K562 (cell line): Measurements from ENCODE around the gene IP6K2. TPM values are rescaled to one million over a fixed set of nuclear protein-coding genes. Genes with fewer than 3 reads are reported as not detected.

ENCODE experiments used
- CLOCK ChIP-seq: fragments of 250-450 bp; sonication (Bioruptor Pico); IDR thresholded peaks from 2 replicates; pipeline ENCODE4 v1.4.0; 2020; ENCODE audit warnings: mild to moderate bottlenecking, moderate library complexity, borderline replicate concordance
- DACH1 ChIP-seq: fragments of 450-650 bp; IDR thresholded peaks from 2 replicates; pipeline ENCODE4 v1.6.1; 2018; ENCODE audit not compliant: partially characterized antibody
- DEAF1 ChIP-seq: fragments of 450-650 bp; formaldehyde crosslinking; IDR thresholded peaks from 2 replicates; pipeline ENCODE4 v1.4.0; 2020; ENCODE audit warnings: mild to moderate bottlenecking, moderate library complexity
- DNMT1 ChIP-seq: fragments of 450-650 bp; IDR thresholded peaks from 2 replicates; pipeline ENCODE4 v1.6.1; 2016; ENCODE audit warnings: antibody characterized with exemption, mild to moderate bottlenecking
- ESRRB ChIP-seq: fragments of 250-450 bp; sonication (Bioruptor Pico); IDR thresholded peaks from 2 replicates; pipeline ENCODE4 v1.5.0; 2020; ENCODE audit warnings: mild to moderate bottlenecking, moderate library complexity, borderline replicate concordance
- HDAC3 ChIP-seq: fragments of 450-650 bp; IDR thresholded peaks from 2 replicates; pipeline ENCODE4 v1.6.1; 2018; ENCODE audit warnings: borderline replicate concordance, mild to moderate bottlenecking, moderate library complexity; ENCODE audit not compliant: partially characterized antibody
- HMGN3 ChIP-seq: IDR thresholded peaks from 2 replicates; pipeline ENCODE4 v1.6.1; 2011; ENCODE audit warnings: borderline replicate concordance, low read depth, mild to moderate bottlenecking, mixed read lengths, low read length; ENCODE audit not compliant: insufficient read length; ENCODE audit errors: extremely low read depth
- HNRNPL ChIP-seq: fragments of 200-400 bp; formaldehyde crosslinking; IDR thresholded peaks from 2 replicates; pipeline ENCODE4 v1.6.1; 2017; ENCODE audit warnings: low read depth, mild to moderate bottlenecking, low read length
- KAT8 ChIP-seq: fragments of 450-650 bp; IDR thresholded peaks from 2 replicates; pipeline ENCODE4 v1.6.1; 2016; ENCODE audit warnings: low read depth, mild to moderate bottlenecking
- KHSRP ChIP-seq: fragments of 450-650 bp; IDR thresholded peaks from 2 replicates; pipeline ENCODE4 v1.6.1; 2017
- KLF10 ChIP-seq: fragments of 250-450 bp; sonication (Bioruptor Pico); IDR thresholded peaks from 2 replicates; pipeline ENCODE4 v1.6.1; 2021; ENCODE audit warnings: matching md5 sums
- MAZ ChIP-seq, 2 experiments: fragments of 450-650 bp in 1 of 2; sonication (generic) in 1 of 2; formaldehyde crosslinking; IDR thresholded peaks in 1 of 2; conservative IDR thresholded peaks in 1 of 2; 2 replicates each; pipeline versions ENCODE4 v1.4.0 to v1.5.0; 2020; ENCODE audit warnings: mild to moderate bottlenecking in 1 of 2, missing genetic modification reagents in 1 of 2
- MYC ChIP-seq, 2 experiments: fragments of 250-450 bp in 1 of 2; sonication (Bioruptor Pico) in 1 of 2; IDR thresholded peaks; 2 replicates each; pipeline versions ENCODE4 v1.5.1 to v1.6.1; 2012 to 2021; ENCODE audit warnings: low read depth in 2 of 2, borderline replicate concordance in 1 of 2, improper control_type of control experiment in 1 of 2, low read length in 1 of 2, mild to moderate bottlenecking in 1 of 2, moderate library complexity in 1 of 2
- NR3C1 ChIP-seq: sonication (generic); formaldehyde crosslinking; IDR thresholded peaks from 2 replicates; pipeline ENCODE4 v1.8.1; 2022; ENCODE audit warnings: missing genetic modification reagents
- NRF1 ChIP-seq, 2 experiments: fragments of 450-650 bp; IDR thresholded peaks in 1 of 2; conservative IDR thresholded peaks in 1 of 2; 2 replicates each; pipeline ENCODE4 v1.6.1; 2014; ENCODE audit warnings: mild to moderate bottlenecking in 2 of 2
- SAFB2 ChIP-seq: fragments of 200-400 bp; formaldehyde crosslinking; IDR thresholded peaks from 2 replicates; pipeline ENCODE4 v1.6.1; 2018; ENCODE audit warnings: borderline replicate concordance, low read length, low read depth, moderate library complexity; ENCODE audit not compliant: severe bottlenecking
- SRSF7 ChIP-seq: fragments of 200-400 bp; formaldehyde crosslinking; optimal IDR thresholded peaks from 2 replicates; pipeline ENCODE3; 2017; ENCODE audit warnings: mild to moderate bottlenecking, low read depth, low read length
- ZBTB2 ChIP-seq: fragments of 450-650 bp; IDR thresholded peaks from 2 replicates; pipeline ENCODE4 v1.6.1; 2016; ENCODE audit warnings: antibody characterized with exemption
- ZNF133 ChIP-seq: fragments of 250-450 bp; sonication (Bioruptor Pico); IDR thresholded peaks from 2 replicates; pipeline ENCODE4 v1.4.0; 2020; ENCODE audit warnings: mild to moderate bottlenecking
- ZNF277 ChIP-seq: fragments of 250-450 bp; sonication (Bioruptor Pico); IDR thresholded peaks from 2 replicates; pipeline ENCODE4 v1.8.0; 2022; ENCODE audit warnings: inconsistent platforms, mild to moderate bottlenecking, moderate library complexity, borderline replicate concordance
- ZNF311 ChIP-seq: fragments of 250-450 bp; sonication (Bioruptor Pico); IDR thresholded peaks from 2 replicates; pipeline ENCODE4 v1.4.0; 2020; ENCODE audit warnings: mild to moderate bottlenecking, moderate library complexity
- polyA plus RNA-seq, 8 experiments: library from polyadenylated mRNA; depleted of rRNA in 4 of 8; stranded (reverse) in 5 of 8; unstranded in 3 of 8; fragments of >200 nt; fragmentation: Nextera tagmentation in 2 of 8; fragmentation: Illumina TruSeq in 1 of 8; extraction: Ambion mirVana in 2 of 8; extraction: Trizol in 1 of 8; gene quantifications; 2 replicates each; pipeline versions ENCODE4 v1.2.1 to v1.2.3, GENCODE V29; 2011 to 2014; ENCODE audit warnings: inconsistent platforms in 1 of 8, missing spikeins in 1 of 8
- total RNA-seq, 7 experiments: library from RNA; depleted of rRNA in 6 of 7; stranded (reverse); fragments of >200 nt in 6 of 7; fragmentation: Illumina TruSeq in 2 of 7; extraction: Trizol in 2 of 7; gene quantifications; 2 replicates each; pipeline versions ENCODE4 v1.2.1 to v1.2.3, GENCODE V29; 2011 to 2021; ENCODE audit warnings: low replicate concordance in 1 of 7

IP6K2 gene
- total and polyA plus RNA-seq, 9 of the 15 experiments (the other 6 are each of a cell fraction or from before 2014, with no cell fraction given), result 19.6 to 78.1 (median 48.0) TPM

- TF ChIP-seq DEAF1, result no peak
- no peak for TF ChIP-seq HDAC3
- TF ChIP-seq DACH1, result no peak
- TF ChIP-seq ZNF311, result no peak
- TF ChIP-seq CLOCK (CRISPR knock-in tag), result no peak
- no peak for TF ChIP-seq HNRNPL
- TF ChIP-seq MYC (IDR thresholded peaks at IDR 0.05; ENCODE audit: low read depth, low read length), result peak; percentile 9; the same call in 1 of the 2 replicates
- no peak for TF ChIP-seq MYC (CRISPR knock-in tag; IDR thresholded peaks at IDR 0.05; ENCODE audit: borderline replicate concordance, low read depth)
- TF ChIP-seq HMGN3, result no peak
- TF ChIP-seq ZNF133 (CRISPR knock-in tag), result no peak
- no peak for TF ChIP-seq MAZ (CRISPR knock-in tag; conservative IDR thresholded peaks at IDR 0.05 in 1 of 2, IDR thresholded peaks at IDR 0.05 in 1 of 2)
- no peak for TF ChIP-seq SAFB2
- TF ChIP-seq DNMT1, result no peak
- TF ChIP-seq KAT8, result no peak
- no peak for TF ChIP-seq KLF10 (CRISPR knock-in tag)
- TF ChIP-seq KHSRP, result no peak
- TF ChIP-seq NRF1 (conservative IDR thresholded peaks at IDR 0.05 in 1 of 2, IDR thresholded peaks at IDR 0.05 in 1 of 2), result peak; percentile 64 to 76
- no peak for TF ChIP-seq SRSF7
- no peak for TF ChIP-seq ESRRB
- TF ChIP-seq ZBTB2, result no peak
- no peak for TF ChIP-seq NR3C1 (CRISPR knock-in tag)
- TF ChIP-seq ZNF277 (CRISPR knock-in tag), result no peak
Measured at GRCh38 chr3:48662753-48663488, 54.1 kb downstream of the IP6K2 start, which contains the start of gene CELSR3 (continued).
